H9 (cell line): ENCODE measurements around the gene ODAD3. TPM values are rescaled to one million over a fixed set of nuclear protein-coding genes. Genes with fewer than 3 reads are reported as not detected.
"Not testable (repeated sequence)": the region's sequence is repeated elsewhere in the genome, so short reads cannot be mapped to it uniquely, and the experiment has no call there.

Experiments used
- DNase-seq: peaks from one replicate; pipeline ENCODE4 v3.0.0-alpha.2; 2017
- H2AFZ ChIP-seq: one replicate; pipeline ENCODE4 v1.6.1; 2013; ENCODE audit warnings: mild to moderate bottlenecking, low read length, control low read depth, moderate library complexity
- H2AK5ac ChIP-seq: 2 replicates; pipeline ENCODE4 v1.6.1; 2013; ENCODE audit warnings: low read length, control low read depth, mixed read lengths; ENCODE audit not compliant: insufficient read length
- H2BK120ac ChIP-seq: one replicate; pipeline ENCODE4 v1.6.1; 2013; ENCODE audit warnings: low read depth, mild to moderate bottlenecking, low read length, control low read depth, inconsistent platforms; ENCODE audit not compliant: poor library complexity, severe bottlenecking
- H2BK12ac ChIP-seq: 2 replicates; pipeline ENCODE4 v1.6.1; 2013; ENCODE audit warnings: low read length, control low read depth, mixed read lengths, low read depth; ENCODE audit not compliant: insufficient read length
- H2BK15ac ChIP-seq: 2 replicates; pipeline ENCODE4 v1.6.1; 2013; ENCODE audit warnings: low read depth, low read length, control low read depth
- H2BK20ac ChIP-seq: one replicate; pipeline ENCODE4 v1.6.1; 2013; ENCODE audit warnings: low read depth, mild to moderate bottlenecking, low read length, control low read depth, inconsistent platforms; ENCODE audit not compliant: poor library complexity, severe bottlenecking
- H2BK5ac ChIP-seq: 2 replicates; pipeline ENCODE4 v1.6.1; 2013; ENCODE audit warnings: low read length, control low read depth, mixed read lengths; ENCODE audit not compliant: insufficient read length
- H3K14ac ChIP-seq: 2 replicates; pipeline ENCODE4 v1.6.1; 2013; ENCODE audit warnings: low read length, control low read depth; ENCODE audit not compliant: insufficient read depth
- H3K18ac ChIP-seq: 2 replicates; pipeline ENCODE4 v1.6.1; 2013; ENCODE audit warnings: low read depth, mild to moderate bottlenecking, mixed read lengths, low read length, control low read depth; ENCODE audit not compliant: insufficient read length
- H3K23ac ChIP-seq: 2 replicates; pipeline ENCODE4 v1.6.1; 2013; ENCODE audit warnings: low read length, control low read depth, mixed read lengths, low read depth; ENCODE audit not compliant: insufficient read length
- H3K23me2 ChIP-seq: 2 replicates; pipeline ENCODE4 v1.6.1; 2013; ENCODE audit warnings: low read depth, mild to moderate bottlenecking, mixed read lengths, low read length, control low read depth; ENCODE audit not compliant: insufficient read length, poor library complexity, severe bottlenecking
- H3K27ac ChIP-seq: 2 replicates; pipeline ENCODE4 v1.5.1; 2013; ENCODE audit warnings: low read length, control low read depth, mixed read lengths, low read depth; ENCODE audit not compliant: insufficient read length
- H3K27me3 ChIP-seq: 2 replicates; pipeline ENCODE4 v1.6.1; 2013; ENCODE audit warnings: low read length, control low read depth, inconsistent platforms; ENCODE audit not compliant: insufficient read depth
- H3K4ac ChIP-seq: 2 replicates; pipeline ENCODE4 v1.6.1; 2013; ENCODE audit warnings: low read depth, mild to moderate bottlenecking, control low read depth, inconsistent platforms, low read length, moderate library complexity
- H3K4me1 ChIP-seq: 2 replicates; pipeline ENCODE4 v1.6.1; 2013; ENCODE audit warnings: low read length, control low read depth, inconsistent platforms; ENCODE audit not compliant: insufficient read depth
- H3K4me2 ChIP-seq: 2 replicates; pipeline ENCODE4 v1.6.1; 2013; ENCODE audit warnings: low read length, control low read depth, mixed read lengths; ENCODE audit not compliant: insufficient read length, insufficient read depth
- H3K56ac ChIP-seq: 2 replicates; pipeline ENCODE4 v1.6.1; 2013; ENCODE audit warnings: low read depth, mild to moderate bottlenecking, mixed read lengths, low read length, control low read depth; ENCODE audit not compliant: insufficient read length
- H3K79me1 ChIP-seq: 2 replicates; pipeline ENCODE4 v1.6.1; 2013; ENCODE audit warnings: low read depth, mild to moderate bottlenecking, moderate library complexity, low read length, control low read depth, inconsistent platforms; ENCODE audit not compliant: insufficient read depth, poor library complexity, severe bottlenecking
- H3K79me2 ChIP-seq: 2 replicates; pipeline ENCODE4 v1.6.1; 2013; ENCODE audit warnings: low read length, control low read depth, inconsistent platforms; ENCODE audit not compliant: insufficient read depth
- H3K9ac ChIP-seq: 2 replicates; pipeline ENCODE4 v1.6.1; 2013; ENCODE audit warnings: low read length, control low read depth, mixed read lengths; ENCODE audit not compliant: insufficient read length; ENCODE audit errors: extremely low read depth
- H3K9me3 ChIP-seq: one replicate; pipeline ENCODE4 v1.6.1; 2013; ENCODE audit warnings: low read depth, low read length, inconsistent platforms; ENCODE audit not compliant: control insufficient read depth
- H3T11ph ChIP-seq: one replicate; pipeline ENCODE4 v1.6.1; 2013; ENCODE audit warnings: mild to moderate bottlenecking, low read length, control low read depth, inconsistent platforms
- H4K20me1 ChIP-seq: one replicate; pipeline ENCODE4 v1.6.1; 2013; ENCODE audit not compliant: control insufficient read depth, insufficient read length, insufficient read depth
- H4K5ac ChIP-seq: 2 replicates; pipeline ENCODE4 v1.6.1; 2013; ENCODE audit warnings: low read depth, mild to moderate bottlenecking, mixed read lengths, low read length, control low read depth; ENCODE audit not compliant: insufficient read length
- H4K8ac ChIP-seq: replicated peaks from 2 replicates; pipeline ENCODE4 v1.6.1; 2013; ENCODE audit warnings: low read length, control low read depth, mixed read lengths, low read depth; ENCODE audit not compliant: insufficient read length
- H4K91ac ChIP-seq: 2 replicates; pipeline ENCODE4 v1.6.1; 2013; ENCODE audit warnings: low read depth, mild to moderate bottlenecking, moderate library complexity, mixed read lengths, low read length, control low read depth; ENCODE audit not compliant: insufficient read length
- H3K27ac Mint-ChIP-seq, 3 experiments: 2 replicates in 2 of 3; 3 replicates in 1 of 3; pipeline ENCODE4 v1.8.0; 2020 to 2021; ENCODE audit warnings: mixed read lengths in 3 of 3, mild to moderate bottlenecking in 1 of 3, moderate library complexity in 1 of 3
- H3K27me3 Mint-ChIP-seq: 2 replicates; pipeline ENCODE4 v1.8.0; 2021; ENCODE audit warnings: low read depth, mild to moderate bottlenecking, moderate library complexity, mixed read lengths
- H3K36me3 Mint-ChIP-seq, 3 experiments: 2 replicates in 2 of 3; 3 replicates in 1 of 3; pipeline ENCODE4 v1.8.0; 2020 to 2021; ENCODE audit warnings: low read depth in 3 of 3, mixed read lengths in 3 of 3; ENCODE audit not compliant: insufficient read depth in 1 of 3
- H3K4me1 Mint-ChIP-seq, 2 experiments: 2 replicates each; pipeline ENCODE4 v1.8.0; 2020; ENCODE audit warnings: mixed read lengths in 2 of 2
- H3K4me3 Mint-ChIP-seq, 2 experiments: 2 replicates in 1 of 2; 3 replicates in 1 of 2; pipeline ENCODE4 v1.8.0; 2020 to 2021; ENCODE audit warnings: mild to moderate bottlenecking in 2 of 2, mixed read lengths in 2 of 2, moderate library complexity in 1 of 2
- H3K9me3 Mint-ChIP-seq, 2 experiments: 2 replicates in 1 of 2; 3 replicates in 1 of 2; pipeline ENCODE4 v1.8.0; 2020; ENCODE audit warnings: mild to moderate bottlenecking in 2 of 2, mixed read lengths in 2 of 2, moderate library complexity in 1 of 2
- CTCF ChIP-seq: fragments of 200-600 bp; sonication (generic); conservative IDR thresholded peaks from 3 replicates; pipeline ENCODE4 v1.8.0; 2021; ENCODE audit warnings: antibody characterized with exemption, mild to moderate bottlenecking
- WGBS: extraction: QIAGEN DNeasy Blood & Tissue Kit; methylation state at CpG from one replicate; pipeline ENCODE4 v1.1.7; 2013; ENCODE audit warnings: missing lambda C conversion rate, low lambda C conversion rate, mixed read lengths; ENCODE audit not compliant: insufficient read length; ENCODE audit errors: extremely low coverage; 5-methylcytosine and 5-hydroxymethylcytosine counted together
- total RNA-seq: library from RNA; stranded (reverse); gene quantifications from 2 replicates; pipeline ENCODE4 v1.2.1, GENCODE V29; 2021

ODAD3 gene
- total RNA-seq, 1 experiment from 2014 or later = 2.5 TPM

GRCh38 chr19:11475861-11476260 lies 40.9 kb upstream of the ODAD3 start:
- no peaks in the 10 kb centered on the region for H3K4me1 ChIP-seq
- no peaks in the 10 kb centered on the region for H3K9me3 ChIP-seq
- H3K79me2 ChIP-seq = no peaks in the 10 kb centered on the region
- peaks cover 4% of the 10 kb centered on the region for H3K27me3 ChIP-seq
- H3K14ac ChIP-seq = no peak overlapping the region
- no peak overlapping the region for H3K18ac ChIP-seq
- no peak overlapping the region for H2BK15ac ChIP-seq
- H3K4me2 ChIP-seq = no peak overlapping the region
- no peak overlapping the region for H4K8ac ChIP-seq
- no peak overlapping the region for H2BK5ac ChIP-seq
- no peaks in the 10 kb centered on the region for H3K23me2 ChIP-seq
- H2BK120ac ChIP-seq = no peak overlapping the region
- H3K23ac ChIP-seq = no peak overlapping the region
- no peak overlapping the region for H3K56ac ChIP-seq
- no peak for TF ChIP-seq CTCF
- no peak overlapping the region for H3K9ac ChIP-seq
- H3T11ph ChIP-seq = no peak overlapping the region
- H3K4me1 Mint-ChIP-seq = peaks cover 0 to 9% of the 10 kb centered on the region in 2 experiments; a peak in 2 of 4 replicates
- H3K4me3 Mint-ChIP-seq = no peak overlapping the region
- no peak overlapping the region for H3K27ac ChIP-seq
- H4K5ac ChIP-seq = no peak overlapping the region
- no peak overlapping the region for H2BK12ac ChIP-seq
- WGBS = no CpG with 5 or more reads among the region's 8 CpGs
- no peaks in the 10 kb centered on the region for H4K20me1 ChIP-seq
- H3K79me1 ChIP-seq = no peaks in the 10 kb centered on the region
- 0 out of 5 replicates have a peak, but pooled peaks cover 0 to 2% of the 10 kb centered on the region in 2 experiments for H3K9me3 Mint-ChIP-seq
- no peaks in the 10 kb centered on the region for H3K36me3 Mint-ChIP-seq
- DNase-seq = no peak
- H2BK20ac ChIP-seq = no peak overlapping the region
- no peak overlapping the region for H2AFZ ChIP-seq
- peak overlapping the region in 1 of 3 experiments; percentile 1; a peak in 1 of 7 replicates for H3K27ac Mint-ChIP-seq
- H2AK5ac ChIP-seq = no peak overlapping the region
- H3K27me3 Mint-ChIP-seq = peaks cover 42% of the 10 kb centered on the region
- H3K4ac ChIP-seq = no peak overlapping the region
- no peak overlapping the region for H4K91ac ChIP-seq

GRCh38 chr19:11475343-11475742 lies 40.4 kb upstream of the ODAD3 start:
- H3K14ac ChIP-seq, H2AFZ ChIP-seq, H3K4me1 Mint-ChIP-seq, H2BK12ac ChIP-seq, H3K27ac Mint-ChIP-seq, H4K5ac ChIP-seq, H4K91ac ChIP-seq, H3K27me3 ChIP-seq, H2AK5ac ChIP-seq, H3K4me1 ChIP-seq, H3K9me3 Mint-ChIP-seq, H3K9ac ChIP-seq, H3K23me2 ChIP-seq, H2BK5ac ChIP-seq, H4K20me1 ChIP-seq, H3K27ac ChIP-seq, H3K4me2 ChIP-seq, H2BK120ac ChIP-seq, H2BK15ac ChIP-seq, H3K79me1 ChIP-seq, H3T11ph ChIP-seq, H3K18ac ChIP-seq, H4K8ac ChIP-seq, H3K79me2 ChIP-seq, H3K4me3 Mint-ChIP-seq, H3K36me3 Mint-ChIP-seq, H2BK20ac ChIP-seq, DNase-seq, H3K23ac ChIP-seq, H3K9me3 ChIP-seq, H3K4ac ChIP-seq, H3K56ac ChIP-seq: not testable (repeated sequence)
- no CpG with 5 or more reads among the region's 3 CpGs for WGBS
- H3K27me3 Mint-ChIP-seq = peaks cover 38% of the 10 kb centered on the region
